Progenitor cell of endocrine pancreas (in vitro differentiated cells): ENCODE results near the gene SZRD1. TPM values are rescaled to one million over a fixed set of nuclear protein-coding genes. Genes with fewer than 3 reads are reported as not detected.
A peak's percentile ranks its signal among the peaks of the same experiment; 100 is the strongest.

Experiments
- DNase-seq: peaks from one replicate; pipeline ENCODE4 v3.0.0; 2021; ENCODE audit warnings: low spot score; ENCODE audit not compliant: unreplicated experiment
- H3K27ac Mint-ChIP-seq: 2 replicates; pipeline ENCODE4 v1.8.0; 2021; ENCODE audit warnings: mild to moderate bottlenecking, moderate library complexity, mixed read lengths
- H3K27me3 Mint-ChIP-seq: 2 replicates; pipeline ENCODE4 v1.8.0; 2021; ENCODE audit warnings: mixed read lengths
- H3K36me3 Mint-ChIP-seq: 2 replicates; pipeline ENCODE4 v1.8.0; 2022; ENCODE audit warnings: mixed read lengths; ENCODE audit not compliant: insufficient read depth
- H3K4me1 Mint-ChIP-seq: 2 replicates; pipeline ENCODE4 v1.8.0; 2021; ENCODE audit warnings: low read depth, mixed read lengths
- H3K4me3 Mint-ChIP-seq: 2 replicates; pipeline ENCODE4 v1.8.0; 2021; ENCODE audit warnings: low read depth, mild to moderate bottlenecking, moderate library complexity, mixed read lengths
- H3K9me3 Mint-ChIP-seq: 2 replicates; pipeline ENCODE4 v1.8.0; 2021; ENCODE audit warnings: low read depth, mixed read lengths
- CTCF ChIP-seq: fragments of 200-600 bp; sonication (generic); IDR thresholded peaks from one replicate; pipeline ENCODE4 v1.5.0; 2021; ENCODE audit warnings: antibody characterized with exemption, mild to moderate bottlenecking; ENCODE audit not compliant: unreplicated experiment
- total RNA-seq: library from RNA; stranded (reverse); gene quantifications from 2 replicates; pipeline ENCODE4 v1.2.1, GENCODE V29; 2021

The SZRD1 gene
- total RNA-seq, 1 donor from 2014 or later: 119 TPM

GRCh38 chr1:16375521-16376340 is 8.7 kb downstream of the SZRD1 start:
- no peak overlapping the region for H3K4me3 Mint-ChIP-seq
- H3K4me1 Mint-ChIP-seq: peaks cover 29% of the 10 kb centered on the region
- no peak for TF ChIP-seq CTCF
- DNase-seq: no peak
- peaks cover 3% of the 10 kb centered on the region for H3K36me3 Mint-ChIP-seq
- no peaks in the 10 kb centered on the region for H3K27me3 Mint-ChIP-seq
- H3K27ac Mint-ChIP-seq: peak overlapping the region; percentile 81
- H3K9me3 Mint-ChIP-seq: no peaks in the 10 kb centered on the region

DNA sequence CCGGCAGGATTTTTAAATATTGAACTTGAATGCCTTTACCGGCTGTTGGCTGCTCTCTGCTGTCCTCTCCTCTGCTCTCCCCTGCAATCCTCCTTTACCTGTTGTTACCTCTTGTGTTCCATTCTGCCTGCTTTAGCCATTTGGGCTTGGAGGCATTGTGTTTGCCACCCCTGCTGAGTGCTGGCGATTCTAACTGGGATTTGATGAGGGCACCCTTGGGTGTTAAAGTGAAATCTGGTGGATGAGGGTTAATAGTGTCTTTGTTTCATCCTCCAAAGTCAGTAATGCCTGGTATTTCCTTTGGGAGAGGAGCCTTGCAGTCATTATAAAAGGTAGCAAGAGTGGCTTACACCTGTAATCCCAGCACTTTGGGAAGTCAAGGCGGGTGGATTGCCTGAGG is 9.9 kb downstream of the SZRD1 start:
- no peaks in the 10 kb centered on the region for H3K27me3 Mint-ChIP-seq
- H3K4me3 Mint-ChIP-seq: no peak overlapping the region
- H3K9me3 Mint-ChIP-seq: no peaks in the 10 kb centered on the region
- TF ChIP-seq CTCF: no peak
- peak overlapping the region; percentile 81 for H3K27ac Mint-ChIP-seq
- H3K4me1 Mint-ChIP-seq: peaks cover 29% of the 10 kb centered on the region
- no peak for DNase-seq
- peaks cover 4% of the 10 kb centered on the region for H3K36me3 Mint-ChIP-seq

GRCh38 chr1:16378443-16378842 is 11.4 kb downstream of the SZRD1 start:
- no peak overlapping the region for H3K27ac Mint-ChIP-seq
- H3K36me3 Mint-ChIP-seq: peaks cover 2% of the 10 kb centered on the region
- TF ChIP-seq CTCF: no peak
- no peaks in the 10 kb centered on the region for H3K27me3 Mint-ChIP-seq
- no peak for DNase-seq
- no peak overlapping the region for H3K4me3 Mint-ChIP-seq
- H3K4me1 Mint-ChIP-seq: peaks cover 23% of the 10 kb centered on the region
- H3K9me3 Mint-ChIP-seq: no peaks in the 10 kb centered on the region

GRCh38 chr1:16380868-16381267 is 13.8 kb downstream of the SZRD1 start:
- H3K9me3 Mint-ChIP-seq: no peaks in the 10 kb centered on the region
- DNase-seq: no peak
- H3K36me3 Mint-ChIP-seq: peaks cover 2% of the 10 kb centered on the region
- H3K27me3 Mint-ChIP-seq: no peaks in the 10 kb centered on the region
- H3K4me3 Mint-ChIP-seq: no peak overlapping the region
- no peak overlapping the region for H3K27ac Mint-ChIP-seq
- H3K4me1 Mint-ChIP-seq: peaks cover 13% of the 10 kb centered on the region
- TF ChIP-seq CTCF: no peak

GRCh38 chr1:16383888-16384287 is 16.8 kb downstream of the SZRD1 start:
- H3K27me3 Mint-ChIP-seq: no peaks in the 10 kb centered on the region
- H3K4me3 Mint-ChIP-seq: no peak overlapping the region
- TF ChIP-seq CTCF: no peak
- H3K4me1 Mint-ChIP-seq: no peaks in the 10 kb centered on the region
- H3K36me3 Mint-ChIP-seq: peaks cover 2% of the 10 kb centered on the region
- H3K27ac Mint-ChIP-seq: no peak overlapping the region
- DNase-seq: no peak
- no peaks in the 10 kb centered on the region for H3K9me3 Mint-ChIP-seq
